ENCODE measurements around the gene SAP25.

SAP25 gene

GRCh38 chr7:100573691-100574361 lies at the start of gene SAP25:
TSS of gene SAP25 (minus strand) at chr7:100573900. CDS start at chr7:100573742, 158 bp downstream.
- DNase-seq: no peak

- no peak for DNase-seq
These were observed 47.9 kb upstream of the SAP25 start for GRCh38 chr7:100621554-100621953.

DNA sequence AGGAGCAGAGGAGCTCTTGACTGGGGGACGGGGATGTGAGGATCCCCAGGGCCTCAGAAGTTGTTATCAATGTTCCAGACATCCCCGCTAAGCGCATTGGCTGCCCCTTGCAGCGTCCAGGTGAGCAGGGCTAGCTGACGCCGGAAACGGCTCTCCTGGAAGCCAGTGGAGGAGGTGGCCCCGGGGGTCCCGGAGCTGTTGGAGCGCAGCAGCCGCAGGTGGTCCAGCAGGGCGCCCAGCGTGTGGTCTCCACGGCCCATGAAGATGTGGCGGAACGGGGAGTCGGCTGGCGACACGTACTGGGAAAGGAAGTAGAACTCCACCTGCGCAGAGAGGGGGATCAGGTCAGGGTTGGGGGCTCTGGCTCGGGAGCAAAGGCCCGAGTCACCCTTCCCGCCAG lies 47.1 kb upstream of the SAP25 start:
- DNase-seq: no peak

DNA sequence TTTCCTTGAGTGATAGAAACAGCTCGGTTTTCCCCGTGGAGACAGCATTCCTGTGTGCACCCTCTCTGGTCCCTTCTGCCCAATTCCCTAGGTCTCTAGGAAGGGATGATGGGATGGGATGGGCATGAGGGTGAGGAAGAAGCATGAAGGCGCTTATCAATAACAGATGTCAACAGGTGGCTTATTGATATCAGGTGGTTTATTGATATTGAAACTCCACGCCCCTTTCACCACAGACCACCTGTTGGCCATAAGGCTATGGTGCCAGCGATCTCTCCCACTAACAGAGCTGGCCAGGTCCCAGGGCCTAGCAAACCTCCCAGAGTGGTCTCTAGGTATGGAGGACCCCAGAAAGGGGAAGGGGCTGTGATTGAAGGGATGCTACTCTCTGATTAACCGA lies 46.5 kb upstream of the SAP25 start:
- DNase-seq: no peak

- no peak for DNase-seq
These were observed 40.7 kb upstream of the SAP25 start for GRCh38 chr7:100614308-100614861.

DNA sequence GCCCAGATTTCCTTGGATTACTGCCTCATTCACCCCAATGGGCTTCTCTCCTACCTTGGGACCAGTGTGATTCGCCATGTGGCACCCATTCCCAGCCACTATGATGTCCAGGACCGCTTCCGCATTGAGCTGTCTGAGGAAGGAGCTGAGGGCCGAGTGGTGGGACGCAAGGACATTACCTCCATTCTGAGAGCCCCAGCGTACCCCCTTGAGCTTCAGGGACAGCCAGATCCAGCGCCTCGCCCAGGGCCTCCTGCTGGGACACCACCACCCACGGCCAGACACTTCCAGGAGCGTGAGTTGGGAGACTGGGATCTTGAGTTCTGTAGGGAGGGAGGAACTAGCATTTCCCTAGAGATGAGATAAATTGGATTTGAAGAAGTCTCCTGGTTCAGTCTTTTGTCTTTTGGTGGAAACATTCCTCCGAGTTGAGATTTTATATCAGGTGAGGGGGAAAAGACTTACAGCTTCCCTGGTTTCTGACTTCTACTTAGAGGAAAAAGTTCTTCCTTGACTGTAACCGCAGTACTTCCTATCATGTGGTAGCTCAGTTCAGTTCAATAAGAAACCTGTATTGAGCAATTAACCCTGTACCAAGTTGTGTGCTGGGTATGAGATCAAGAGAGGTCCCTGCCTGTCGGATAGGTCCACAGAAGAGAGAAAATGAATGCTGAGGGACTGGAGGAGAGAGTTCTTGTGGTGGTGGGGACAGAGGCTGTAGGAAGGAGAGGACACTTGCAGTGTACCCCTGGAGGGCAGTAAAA lies 39.9 kb upstream of the SAP25 start:
- DNase-seq: no peak

DNA sequence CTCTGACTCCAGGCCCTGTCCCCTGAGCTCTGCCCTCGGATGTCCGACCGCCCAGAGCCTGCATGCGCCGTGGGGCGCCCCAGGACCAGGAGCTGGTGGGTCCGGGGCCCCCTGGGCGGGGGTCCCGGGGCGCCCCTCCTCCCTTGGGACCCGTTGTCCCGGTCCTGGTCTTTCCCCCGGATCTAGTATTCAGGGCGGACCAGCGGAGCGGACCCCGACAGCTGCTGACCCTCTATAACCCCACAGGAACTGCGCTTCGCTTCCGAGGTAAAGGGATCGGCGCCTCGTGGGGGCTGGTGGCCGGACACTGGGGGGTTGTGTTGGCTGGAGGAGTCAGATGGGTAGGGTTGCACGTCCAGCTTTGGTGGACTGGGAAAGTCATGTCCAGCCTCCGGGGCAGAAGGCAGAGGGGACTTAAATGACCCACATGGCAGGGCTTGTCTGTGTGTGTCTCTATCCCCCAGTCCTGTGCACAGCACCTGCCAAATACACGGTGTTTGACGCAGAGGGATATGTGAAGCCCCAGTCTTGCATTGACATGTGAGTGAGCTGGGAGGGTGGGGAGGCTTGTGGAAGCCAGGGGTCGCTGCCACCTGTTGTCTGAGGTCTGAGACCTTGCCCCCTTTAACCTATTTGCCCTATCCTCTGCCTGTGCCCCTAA lies 39.2 kb upstream of the SAP25 start:
- peak; percentile 16 for DNase-seq

- peak; percentile 97 for DNase-seq
These were observed 38.5 kb upstream of the SAP25 start, which contains the start of gene MOSPD3 for GRCh38 chr7:100611983-100612729. TSS of gene MOSPD3 (plus strand) at chr7:100612540. CDS start at chr7:100612792, 252 bp downstream.

- no peak for DNase-seq
These were observed 36.3 kb upstream of the SAP25 start for GRCh38 chr7:100609958-100610357.

- DNase-seq: no peak
These were observed 33.4 kb upstream of the SAP25 start for GRCh38 chr7:100607111-100607510.

- DNase-seq: no peak
These were observed 32.6 kb upstream of the SAP25 start for GRCh38 chr7:100606313-100606712.

GRCh38 chr7:100604976-100605911 lies 31.5 kb upstream of the SAP25 start:
- peak; percentile 21 for DNase-seq

GRCh38 chr7:100604028-100604975 lies 30.6 kb upstream of the SAP25 start:
- peak; percentile 79 for DNase-seq

DNA sequence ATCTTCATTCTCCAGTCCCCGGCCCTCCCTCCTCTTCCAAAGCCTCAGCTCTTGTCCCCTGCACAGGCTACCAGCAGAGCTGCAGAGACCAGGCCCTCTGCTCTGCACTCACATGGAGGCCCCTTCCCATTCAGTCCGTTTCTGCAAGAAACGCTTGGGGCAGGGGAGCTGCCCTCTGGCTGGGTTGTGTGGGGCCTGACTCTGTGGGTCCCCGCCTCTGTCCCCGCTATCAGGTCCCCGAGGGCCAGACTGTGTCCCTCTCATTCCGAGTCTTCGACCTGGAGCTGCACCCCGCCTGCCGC lies 30.0 kb upstream of the SAP25 start:
- no peak for DNase-seq

DNA sequence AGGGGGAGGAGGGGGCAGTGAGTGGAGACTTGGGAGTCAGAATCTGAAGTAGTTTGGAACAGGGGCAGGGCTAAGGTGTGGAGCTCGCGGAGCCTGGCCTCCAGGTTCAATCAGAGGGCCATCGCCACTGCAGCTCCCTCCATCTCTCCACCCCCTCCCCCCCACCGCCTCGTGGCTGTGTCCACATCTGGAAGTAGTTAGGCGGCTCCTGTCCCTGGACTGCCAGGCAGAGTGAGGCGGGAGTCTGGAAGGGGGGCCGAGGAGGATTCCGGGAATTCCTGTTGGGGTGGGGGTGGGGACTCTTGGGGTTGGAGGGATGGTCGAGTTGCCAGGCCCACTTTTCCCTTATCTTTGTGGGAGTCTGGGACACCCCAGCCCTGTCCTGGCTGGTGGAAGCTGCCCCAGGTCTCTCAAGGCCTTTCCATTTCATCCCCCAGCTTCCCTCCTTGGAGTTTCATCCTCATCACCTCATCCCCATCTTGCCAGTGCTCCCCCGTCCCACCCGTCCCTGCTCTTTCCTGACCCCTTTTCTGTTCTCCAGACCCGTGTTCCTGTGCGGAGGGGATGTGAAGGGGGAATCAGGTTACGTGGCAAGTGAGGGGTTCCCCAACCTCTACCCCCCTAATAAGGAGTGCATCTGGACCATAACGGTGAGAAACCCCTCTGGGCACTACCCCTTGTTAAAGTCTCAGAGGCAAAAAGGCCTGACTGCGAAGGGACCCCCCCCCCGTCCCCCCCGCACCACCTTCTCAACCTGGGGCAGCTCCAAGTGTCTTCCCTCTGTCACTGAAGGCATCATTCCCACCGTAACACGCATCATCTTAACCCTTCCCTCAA lies 29.4 kb upstream of the SAP25 start:
- no peak for DNase-seq

DNA sequence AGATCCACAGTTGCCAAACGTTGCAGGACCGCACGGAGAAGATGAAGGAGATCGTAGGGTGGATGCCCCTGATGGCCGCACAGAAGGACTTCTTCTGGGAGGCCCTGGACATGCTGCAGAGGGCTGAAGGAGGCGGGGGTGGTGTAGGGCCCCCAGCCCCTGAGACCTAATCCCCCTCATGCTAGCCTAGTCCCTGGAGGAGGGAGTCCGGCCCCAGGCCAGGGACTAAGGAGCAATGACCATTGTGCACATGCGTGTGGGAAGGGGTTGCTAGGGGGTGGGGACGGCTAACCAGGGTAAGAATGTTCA lies 27.0 kb upstream of the SAP25 start:
- DNase-seq: no peak

GRCh38 chr7:100599911-100600729 lies 26.4 kb upstream of the SAP25 start:
- no peak for DNase-seq

DNA sequence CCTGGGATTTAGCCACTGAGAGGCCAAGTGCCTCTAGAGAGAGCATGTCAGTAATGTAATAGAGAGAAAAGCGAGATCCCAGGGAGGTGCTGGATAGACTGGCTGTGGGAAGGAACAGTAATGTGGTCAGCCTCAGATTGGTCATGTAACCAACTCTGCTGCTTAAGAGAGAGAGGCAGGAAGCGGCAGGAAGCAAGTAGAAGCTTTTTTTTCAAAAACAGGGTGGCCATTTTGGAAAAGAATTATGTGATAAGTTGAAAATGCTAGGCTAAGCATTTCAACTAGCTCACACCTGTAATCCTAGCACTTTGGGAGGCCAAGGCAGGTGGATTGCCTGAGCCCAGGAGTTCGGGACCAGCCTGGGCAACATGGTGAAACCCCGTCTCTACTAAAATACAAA lies 24.7 kb upstream of the SAP25 start:
- no peak for DNase-seq

- DNase-seq: no peak
These were observed 21.5 kb upstream of the SAP25 start for GRCh38 chr7:100595188-100595587.
